ENCODE data around the gene FIBP.

Gene FIBP

GRCh38 chr11:65888163-65888814 lies at the start of gene FIBP:
TSS of gene FIBP (minus strand) at chr11:65888471. CDS start at chr11:65888418, 53 bp downstream.
- peak; percentile 96 for DNase-seq

- DNase-seq, result no peak
Measured at GRCh38 chr11:65937766-65938165, 49.5 kb upstream of the FIBP start.

GRCh38 chr11:65934014-65934413 lies 45.7 kb upstream of the FIBP start:
- DNase-seq, result no peak

GRCh38 chr11:65932558-65932919 lies 44.3 kb upstream of the FIBP start:
- DNase-seq, result peak; percentile 64

- no peak for DNase-seq
Measured at GRCh38 chr11:65931773-65932557, 43.7 kb upstream of the FIBP start.

GRCh38 chr11:65928667-65929066 lies 40.4 kb upstream of the FIBP start:
- no peak for DNase-seq

- DNase-seq, result no peak
Measured at GRCh38 chr11:65927904-65928397, 39.7 kb upstream of the FIBP start.

GRCh38 chr11:65925397-65925796 lies 37.1 kb upstream of the FIBP start:
- no peak for DNase-seq

GRCh38 chr11:65922565-65922964 lies 34.3 kb upstream of the FIBP start:
- DNase-seq, result no peak

- no peak for DNase-seq
Measured at GRCh38 chr11:65921876-65922275, 33.6 kb upstream of the FIBP start.

- DNase-seq, result no peak
Measured at GRCh38 chr11:65921033-65921555, 32.8 kb upstream of the FIBP start.

GRCh38 chr11:65920372-65920802 lies 32.1 kb upstream of the FIBP start:
- DNase-seq, result no peak

GRCh38 chr11:65919573-65920371 lies 31.5 kb upstream of the FIBP start:
- DNase-seq, result peak; percentile 62

GRCh38 chr11:65919141-65919572 lies 30.9 kb upstream of the FIBP start, which contains the start of gene DRAP1:
TSS of gene DRAP1 (plus strand) at chr11:65919426. CDS start at chr11:65919502, 76 bp downstream.
- peak; percentile 98 for DNase-seq

GRCh38 chr11:65918211-65919140 lies 30.2 kb upstream of the FIBP start, which contains the start of gene C11orf68:
TSS of gene C11orf68 (minus strand) at chr11:65919062. CDS start at chr11:65919031, 31 bp downstream.
- peak; percentile 51 for DNase-seq

- no peak for DNase-seq
Measured at GRCh38 chr11:65917434-65918210, 29.4 kb upstream of the FIBP start.

- DNase-seq, result no peak
Measured at GRCh38 chr11:65917077-65917433, 28.8 kb upstream of the FIBP start.

GRCh38 chr11:65916391-65916790 lies 28.1 kb upstream of the FIBP start:
- DNase-seq, result no peak

- DNase-seq, result no peak
Measured at GRCh38 chr11:65915821-65916251, 27.6 kb upstream of the FIBP start.

- DNase-seq, result no peak
Measured at GRCh38 chr11:65915101-65915820, 27.0 kb upstream of the FIBP start.

Measured in NCI-H82 (cell line).